Measurements from ENCODE around the gene RALGAPA2. TPM values are rescaled to one million over a fixed set of nuclear protein-coding genes. Genes with fewer than 3 reads are reported as not detected.

RALGAPA2 gene
- total RNA-seq, 1 donor from 2014 or later: 28.1 TPM

- Mint-ChIP-seq H3K27ac (peak overlapping the region; percentile 55), H3K27me3 (no peaks in the 10 kb centered on the region), H3K9me3 (no peaks in the 10 kb centered on the region), H3K36me3 (no peaks in the 10 kb centered on the region), H3K4me1 (ENCODE audit: unreplicated experiment) (no peaks in the 10 kb centered on the region), H3K4me3 (no peak overlapping the region)
- no peak for TF ChIP-seq CTCF (conservative IDR thresholded peaks at IDR 0.05)
- DNase-seq (ENCODE audit: extremely low spot score, unreplicated experiment): no peak
These were observed 151.3 kb downstream of the RALGAPA2 start for GRCh38 chr20:20561172-20561571.

- no peaks in the 10 kb centered on the region for H3K4me1 Mint-ChIP-seq (ENCODE audit: unreplicated experiment)
- no peaks in the 10 kb centered on the region for H3K27me3 Mint-ChIP-seq
- H3K27ac Mint-ChIP-seq: no peak overlapping the region
- peaks cover 4% of the 10 kb centered on the region for H3K36me3 Mint-ChIP-seq
- no peaks in the 10 kb centered on the region for H3K9me3 Mint-ChIP-seq
- DNase-seq (ENCODE audit: extremely low spot score, unreplicated experiment): no peak
- no peak for TF ChIP-seq CTCF (conservative IDR thresholded peaks at IDR 0.05)
- H3K4me3 Mint-ChIP-seq: no peak overlapping the region
These were observed 155.0 kb downstream of the RALGAPA2 start for GRCh38 chr20:20557406-20557805.

GRCh38 chr20:20555838-20556237, 156.6 kb downstream of the RALGAPA2 start:
- Mint-ChIP-seq H3K27ac (no peak overlapping the region), H3K27me3 (no peaks in the 10 kb centered on the region), H3K9me3 (no peaks in the 10 kb centered on the region), H3K36me3 (peaks cover 4% of the 10 kb centered on the region), H3K4me3 (no peak overlapping the region), H3K4me1 (ENCODE audit: unreplicated experiment) (no peaks in the 10 kb centered on the region)
- no peak for DNase-seq (ENCODE audit: extremely low spot score, unreplicated experiment)
- no peak for TF ChIP-seq CTCF (conservative IDR thresholded peaks at IDR 0.05)

GRCh38 chr20:20554951-20555350, 157.5 kb downstream of the RALGAPA2 start:
- Mint-ChIP-seq H3K4me3 (no peak overlapping the region), H3K9me3 (no peaks in the 10 kb centered on the region), H3K36me3 (peaks cover 4% of the 10 kb centered on the region), H3K4me1 (ENCODE audit: unreplicated experiment) (peaks cover 1% of the 10 kb centered on the region), H3K27me3 (no peaks in the 10 kb centered on the region), H3K27ac (no peak overlapping the region)
- no peak for DNase-seq (ENCODE audit: extremely low spot score, unreplicated experiment)
- TF ChIP-seq CTCF (conservative IDR thresholded peaks at IDR 0.05): no peak

GRCh38 chr20:20553541-20553940, 158.9 kb downstream of the RALGAPA2 start:
- no peaks in the 10 kb centered on the region for H3K9me3 Mint-ChIP-seq

More at GRCh38 chr20:20553541-20553940, 158.9 kb downstream of the RALGAPA2 start:
- Mint-ChIP-seq H3K27ac (no peak overlapping the region), H3K4me1 (ENCODE audit: unreplicated experiment) (peaks cover 10% of the 10 kb centered on the region), H3K36me3 (peaks cover 4% of the 10 kb centered on the region), H3K4me3 (no peak overlapping the region), H3K27me3 (no peaks in the 10 kb centered on the region)
- no peak for TF ChIP-seq CTCF (conservative IDR thresholded peaks at IDR 0.05)
- DNase-seq (ENCODE audit: extremely low spot score, unreplicated experiment): no peak

Data from type B pancreatic cell (in vitro differentiated cells).